Colonic mucosa (tissue), 4 donors: Measurements from ENCODE around the gene MUC13. TPM values are rescaled to one million over a fixed set of nuclear protein-coding genes. Genes with fewer than 3 reads are reported as not detected.

Source experiments
- DNase-seq: peaks from one replicate; pipeline ENCODE4 v3.0.0-alpha.2; 2020
- H3K27ac ChIP-seq: fragments of 200-600 bp; one replicate; pipeline ENCODE4 v1.8.0; 2021
- H3K27me3 ChIP-seq: fragments of 200-600 bp; one replicate; pipeline ENCODE4 v1.8.0; 2021
- H3K36me3 ChIP-seq: fragments of 200-600 bp; one replicate; pipeline ENCODE4 v1.8.0; 2021
- H3K4me1 ChIP-seq: fragments of 200-600 bp; one replicate; pipeline ENCODE4 v1.8.0; 2021; ENCODE audit warnings: mild to moderate bottlenecking
- H3K4me3 ChIP-seq: fragments of 200-600 bp; one replicate; pipeline ENCODE4 v1.8.0; 2021
- H3K9ac ChIP-seq, 2 donors: one replicate each; pipeline ENCODE4 v1.7.0; 2013; ENCODE audit warnings: control low read depth in 2 of 2, low read depth in 2 of 2, low read length in 2 of 2
- H3K9me3 ChIP-seq: fragments of 200-600 bp; one replicate; pipeline ENCODE4 v1.8.0; 2021
- intact Hi-C: fragments of 100-400 bp; cut with DNase I; formaldehyde crosslinking; loops from one replicate; pipeline ENCODE4 v1.14.1; 2022
- total RNA-seq, 2 donors: library from RNA; stranded (reverse); fragmentation: NEBNext Ultra II Directional in 1 of 2; extraction: Animal tissue kit (Norgen Biotek cat#: 25700) in 1 of 2; gene quantifications; one replicate each; pipeline ENCODE4 v1.2.1, GENCODE V29; 2021
- TF ChIP-seq, protein P1 (sequence below): fragments of 200-600 bp; IDR thresholded peaks from one replicate; pipeline ENCODE4 v1.8.0; 2022; ENCODE audit warnings: antibody characterized with exemption, mild to moderate bottlenecking
- donor health status: healthy.
- donor health status: DM: no; HTN: no; CAD: no.
- donor health status: DM: no; HTN: no; CAD: no.

Gene MUC13
- total RNA-seq, 2 donors from 2014 or later, result 360 to 853 TPM

DNA sequence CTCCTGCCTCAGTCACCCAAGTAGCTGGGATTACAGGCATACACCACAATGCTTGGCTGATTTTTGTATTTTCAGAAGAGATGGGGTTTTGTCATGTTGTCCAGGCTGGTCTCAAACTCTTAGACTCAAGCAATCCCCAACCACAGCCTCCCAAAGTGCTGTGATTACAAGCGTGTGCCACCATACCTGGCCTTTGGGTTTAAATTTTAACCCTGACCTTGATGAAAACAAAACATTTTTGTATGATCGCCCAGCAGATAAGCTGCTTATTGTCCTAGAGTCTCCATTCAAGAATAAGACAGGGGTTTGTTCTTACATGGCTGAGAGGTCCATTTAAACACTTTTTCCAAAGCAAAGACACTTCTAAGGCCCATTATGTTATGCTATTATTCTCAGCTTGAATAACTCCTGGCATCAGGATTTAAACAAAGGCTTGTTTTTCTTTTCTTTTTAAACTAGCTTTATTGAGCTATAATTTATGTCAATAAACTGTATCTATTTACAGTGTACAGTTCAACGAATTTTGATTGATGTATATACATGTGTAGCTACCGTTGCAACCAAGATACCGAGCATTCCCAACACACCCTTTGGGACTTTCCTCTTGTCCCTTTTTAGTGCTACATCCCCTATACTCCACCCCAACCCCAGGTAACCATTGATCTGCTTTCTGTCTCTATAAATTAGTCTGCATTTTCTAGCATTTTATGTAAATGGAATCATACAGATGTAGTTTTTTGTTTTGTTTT is 1.4 kb upstream of the MUC13 start:
- Histone ChIP-seq H3K9me3 (no peaks in the 10 kb centered on the region), H3K9ac (peak overlapping the region in 1 of 2 donors; percentile 29), H3K27ac (peak overlapping the region; percentile 82), H3K4me1 (no peaks in the 10 kb centered on the region), H3K4me3 (no peak overlapping the region), H3K36me3 (no peaks in the 10 kb centered on the region), H3K27me3 (no peaks in the 10 kb centered on the region)
- TF ChIP-seq, protein P1, sequence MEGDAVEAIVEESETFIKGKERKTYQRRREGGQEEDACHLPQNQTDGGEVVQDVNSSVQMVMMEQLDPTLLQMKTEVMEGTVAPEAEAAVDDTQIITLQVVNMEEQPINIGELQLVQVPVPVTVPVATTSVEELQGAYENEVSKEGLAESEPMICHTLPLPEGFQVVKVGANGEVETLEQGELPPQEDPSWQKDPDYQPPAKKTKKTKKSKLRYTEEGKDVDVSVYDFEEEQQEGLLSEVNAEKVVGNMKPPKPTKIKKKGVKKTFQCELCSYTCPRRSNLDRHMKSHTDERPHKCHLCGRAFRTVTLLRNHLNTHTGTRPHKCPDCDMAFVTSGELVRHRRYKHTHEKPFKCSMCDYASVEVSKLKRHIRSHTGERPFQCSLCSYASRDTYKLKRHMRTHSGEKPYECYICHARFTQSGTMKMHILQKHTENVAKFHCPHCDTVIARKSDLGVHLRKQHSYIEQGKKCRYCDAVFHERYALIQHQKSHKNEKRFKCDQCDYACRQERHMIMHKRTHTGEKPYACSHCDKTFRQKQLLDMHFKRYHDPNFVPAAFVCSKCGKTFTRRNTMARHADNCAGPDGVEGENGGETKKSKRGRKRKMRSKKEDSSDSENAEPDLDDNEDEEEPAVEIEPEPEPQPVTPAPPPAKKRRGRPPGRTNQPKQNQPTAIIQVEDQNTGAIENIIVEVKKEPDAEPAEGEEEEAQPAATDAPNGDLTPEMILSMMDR, result no peak
- intact Hi-C loops, result no loop called here
- no peak for DNase-seq

DNA sequence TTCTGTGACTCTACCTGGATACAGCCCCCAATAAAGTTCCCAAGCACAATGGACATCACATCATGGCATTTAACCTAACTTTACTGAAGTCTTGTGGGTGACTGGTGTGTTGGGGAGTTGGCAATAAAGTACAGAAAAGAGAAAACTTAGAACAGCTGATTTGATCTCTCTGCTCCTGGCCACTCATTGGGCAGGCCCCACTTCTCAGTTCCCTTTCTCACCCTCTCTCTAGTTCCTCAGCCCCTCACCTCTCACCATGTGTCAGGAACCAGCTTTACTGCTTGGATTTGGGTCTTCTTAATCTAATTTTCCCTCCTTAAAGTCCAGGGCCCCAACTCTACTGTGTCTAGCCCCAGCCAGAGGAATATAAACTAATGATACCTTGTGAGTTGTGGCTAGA is 713 bp upstream of the MUC13 start:
- Histone ChIP-seq H3K4me1 (no peaks in the 10 kb centered on the region), H3K4me3 (no peak overlapping the region), H3K27ac (peak overlapping the region; percentile 82), H3K36me3 (no peaks in the 10 kb centered on the region), H3K9ac (peak overlapping the region in 1 of 2 donors; percentile 14), H3K27me3 (no peaks in the 10 kb centered on the region), H3K9me3 (no peaks in the 10 kb centered on the region)
- TF ChIP-seq, protein P1, result no peak
- intact Hi-C loops, result no loop called here
- no peak for DNase-seq

DNA sequence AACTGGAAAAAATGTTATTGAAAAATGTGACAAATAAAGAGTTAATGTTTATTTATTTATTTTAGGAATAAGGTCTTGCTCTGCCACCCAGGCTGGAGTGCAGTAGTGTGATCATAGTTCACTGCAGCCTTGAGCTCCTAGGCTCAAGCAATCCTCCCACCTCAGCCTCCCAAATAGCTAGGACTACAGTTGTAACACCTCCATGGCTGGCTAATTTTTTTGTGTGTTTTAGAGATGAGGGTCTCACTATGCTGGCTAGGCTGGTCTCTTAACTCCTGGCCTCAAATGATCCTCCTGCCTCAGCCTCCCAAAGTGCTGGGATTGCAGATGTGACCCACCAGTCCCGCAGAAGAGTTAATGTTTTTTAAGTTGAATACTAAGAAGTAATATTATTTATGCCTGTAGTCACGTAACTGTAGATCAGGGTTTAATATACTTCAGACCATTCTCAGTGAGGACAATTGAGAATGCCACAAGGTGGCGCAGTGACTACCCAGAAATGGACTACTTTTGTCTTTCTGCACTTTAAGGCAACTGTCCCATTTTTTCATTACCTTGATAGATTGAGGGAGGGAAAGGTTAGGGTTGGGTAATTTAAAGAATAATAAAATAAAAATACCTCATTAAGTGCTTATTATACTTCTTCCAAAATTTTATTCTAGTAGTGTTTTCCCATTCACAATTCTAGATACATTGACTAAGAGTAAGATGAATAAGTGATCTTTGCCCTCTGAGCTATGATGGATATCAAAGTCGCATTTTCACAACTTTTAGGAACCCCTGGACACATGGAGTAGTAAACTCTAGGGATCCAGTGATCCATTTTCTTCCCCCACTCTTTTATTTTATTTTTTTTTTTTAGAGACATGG is 6.0 kb downstream of the MUC13 start:
- DNase-seq, result peak; percentile 76
- intact Hi-C loops, result loop anchor here (10.0 kb wide), 1 partner anchor 236 kb away; no protein-coding TSS in a partner anchor
- no peak overlapping the region for H3K9ac ChIP-seq
- no peaks in the 10 kb centered on the region for H3K9me3 ChIP-seq
- TF ChIP-seq, protein P1, result peak; percentile 42
- H3K27ac ChIP-seq, result no peak overlapping the region
- H3K36me3 ChIP-seq, result no peaks in the 10 kb centered on the region
- no peaks in the 10 kb centered on the region for H3K27me3 ChIP-seq
- no peak overlapping the region for H3K4me3 ChIP-seq
- H3K4me1 ChIP-seq, result no peaks in the 10 kb centered on the region

DNA sequence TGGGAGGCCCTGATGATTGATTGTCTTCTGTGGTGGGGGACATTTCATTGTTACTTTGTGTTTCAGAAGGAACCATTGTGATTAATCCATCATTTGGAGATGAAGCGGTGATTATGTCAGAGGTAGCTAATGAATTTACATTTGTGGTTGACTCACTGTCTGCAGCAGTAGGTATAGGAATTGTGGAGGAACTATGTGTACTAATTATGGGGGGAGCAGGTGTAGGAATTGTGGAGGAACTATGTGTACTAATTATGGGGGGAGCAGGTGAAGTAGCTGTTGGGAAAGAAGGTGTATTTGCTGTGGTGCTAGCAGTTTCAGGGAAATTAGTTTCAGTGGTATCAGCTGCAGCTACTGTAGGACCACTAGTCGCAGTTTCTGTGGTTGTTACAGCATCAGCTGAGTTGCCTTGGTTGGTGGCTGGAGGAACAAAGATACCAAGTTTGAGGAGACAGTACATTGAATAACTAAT is 6.9 kb downstream of the MUC13 start:
- H3K4me3 ChIP-seq, result no peak overlapping the region
- no peak for DNase-seq
- TF ChIP-seq, protein P1, result no peak
- H3K4me1 ChIP-seq, result no peaks in the 10 kb centered on the region
- H3K36me3 ChIP-seq, result no peaks in the 10 kb centered on the region
- H3K9me3 ChIP-seq, result no peaks in the 10 kb centered on the region
- H3K27ac ChIP-seq, result peak overlapping the region; percentile 0
- intact Hi-C loops, result loop anchor here (10.0 kb wide), 1 partner anchor 237 kb away; no protein-coding TSS in a partner anchor
- H3K27me3 ChIP-seq, result no peaks in the 10 kb centered on the region
- no peak overlapping the region for H3K9ac ChIP-seq

DNA sequence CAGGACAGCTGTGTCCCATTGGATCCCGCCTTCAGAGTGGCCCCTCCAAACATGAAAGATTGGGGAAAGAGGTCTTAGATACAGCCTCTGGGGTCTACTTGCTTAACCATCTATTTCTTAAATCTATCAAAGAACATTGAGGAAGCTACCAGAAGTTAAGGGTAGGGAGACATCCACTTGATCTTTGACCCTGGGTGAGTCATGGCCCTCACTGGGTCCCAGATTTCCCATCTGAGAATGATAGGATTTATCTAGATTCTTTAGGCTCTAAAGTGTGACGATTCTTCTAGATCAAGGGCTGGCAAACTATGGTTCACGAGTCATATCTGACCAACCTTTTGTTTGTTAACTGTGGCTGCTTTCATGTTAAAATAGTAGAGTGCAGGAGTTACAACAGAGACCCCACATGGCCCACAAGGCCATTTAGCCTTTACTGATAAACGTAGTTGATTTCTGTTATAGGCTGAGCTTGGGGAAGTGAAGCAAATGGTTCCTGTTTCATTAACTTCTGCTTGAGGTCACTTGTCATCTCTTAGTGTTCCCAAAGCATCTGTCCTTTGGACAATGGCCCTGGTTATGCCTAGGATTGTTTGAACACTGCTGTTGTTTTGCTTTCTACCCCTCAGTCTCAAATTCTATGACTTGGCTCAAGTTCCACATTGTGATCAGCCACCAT is 8.0 kb downstream of the MUC13 start:
- Histone ChIP-seq H3K4me3 (no peak overlapping the region), H3K9me3 (no peaks in the 10 kb centered on the region), H3K27me3 (no peaks in the 10 kb centered on the region), H3K4me1 (no peaks in the 10 kb centered on the region), H3K9ac (no peak overlapping the region), H3K36me3 (no peaks in the 10 kb centered on the region), H3K27ac (no peak overlapping the region)
- intact Hi-C loops, result loop anchor here (10.0 kb wide), 1 partner anchor 238 kb away; no protein-coding TSS in a partner anchor
- no peak for DNase-seq
- TF ChIP-seq, protein P1, result no peak
